Neuronal stem cell (in vitro differentiated cells): Measurements from ENCODE around the gene LSAMP.

ENCODE experiments used
- DNase-seq: peaks from one replicate; pipeline ENCODE4 v3.0.0-alpha.2; 2013; ENCODE audit warnings: low spot score
- H2AFZ ChIP-seq: one replicate; pipeline ENCODE4 v1.6.1; 2013; ENCODE audit warnings: mild to moderate bottlenecking, low read length, inconsistent platforms
- H2AK5ac ChIP-seq: 2 replicates; pipeline ENCODE4 v1.6.1; 2013; ENCODE audit warnings: low read depth, mild to moderate bottlenecking, inconsistent platforms, low read length, moderate library complexity, mixed read lengths
- H2BK120ac ChIP-seq: 2 replicates; pipeline ENCODE4 v1.6.1; 2013; ENCODE audit warnings: low read depth, mild to moderate bottlenecking, inconsistent platforms, low read length, moderate library complexity, mixed read lengths
- H2BK12ac ChIP-seq: one replicate; pipeline ENCODE4 v1.6.1; 2013; ENCODE audit warnings: low read length, inconsistent platforms
- H2BK15ac ChIP-seq: 2 replicates; pipeline ENCODE4 v1.6.1; 2013; ENCODE audit warnings: mild to moderate bottlenecking, low read length, inconsistent platforms, mixed read lengths
- H2BK5ac ChIP-seq: one replicate; pipeline ENCODE4 v1.6.1; 2013; ENCODE audit warnings: inconsistent platforms, mild to moderate bottlenecking, low read length, moderate library complexity
- H3K14ac ChIP-seq: one replicate; pipeline ENCODE4 v1.6.1; 2013; ENCODE audit warnings: low read length, inconsistent platforms
- H3K18ac ChIP-seq: 2 replicates; pipeline ENCODE4 v1.6.1; 2013; ENCODE audit warnings: low read length, inconsistent platforms
- H3K23ac ChIP-seq: 2 replicates; pipeline ENCODE4 v1.6.1; 2013; ENCODE audit warnings: low read depth, mild to moderate bottlenecking, mixed read lengths, low read length, inconsistent platforms; ENCODE audit not compliant: poor library complexity
- H3K27ac ChIP-seq: replicated peaks from 3 replicates; pipeline ENCODE4 v1.5.1; 2013; ENCODE audit warnings: low read length, inconsistent platforms
- H3K27me3 ChIP-seq, 3 experiments: 2 replicates each; pipeline ENCODE4 v1.6.1; 2013; ENCODE audit warnings: low read length in 3 of 3, mild to moderate bottlenecking in 2 of 3, inconsistent platforms in 1 of 3, low read depth in 1 of 3, mixed read lengths in 1 of 3, moderate library complexity in 1 of 3; ENCODE audit not compliant: control insufficient read depth in 3 of 3, insufficient read depth in 3 of 3
- H3K36me3 ChIP-seq, 2 donors: replicated peaks in 1 of 2; 2 replicates each; pipeline ENCODE4 v1.6.1; 2013; ENCODE audit warnings: low read length in 2 of 2; ENCODE audit not compliant: control insufficient read depth in 2 of 2, insufficient read depth in 2 of 2
- H3K4ac ChIP-seq: 2 replicates; pipeline ENCODE4 v1.6.1; 2013; ENCODE audit warnings: inconsistent platforms, mild to moderate bottlenecking, low read length, moderate library complexity
- H3K4me1 ChIP-seq, 2 donors: 1 replicate in 1 of 2; 2 replicates in 1 of 2; pipeline ENCODE4 v1.6.1; 2013; ENCODE audit warnings: low read length in 2 of 2, low read depth in 1 of 2; ENCODE audit not compliant: control insufficient read depth in 2 of 2, insufficient read depth in 1 of 2
- H3K4me2 ChIP-seq: one replicate; pipeline ENCODE4 v1.6.1; 2013; ENCODE audit warnings: mild to moderate bottlenecking, low read length, inconsistent platforms; ENCODE audit not compliant: insufficient read depth, poor library complexity, severe bottlenecking
- H3K4me3 ChIP-seq, 2 donors: 2 replicates each; pipeline ENCODE4 v1.5.1; 2013; ENCODE audit warnings: low read length in 2 of 2, mild to moderate bottlenecking in 2 of 2, inconsistent platforms in 1 of 2, moderate library complexity in 1 of 2
- H3K79me1 ChIP-seq: one replicate; pipeline ENCODE4 v1.6.1; 2013; ENCODE audit warnings: low read depth, mild to moderate bottlenecking, inconsistent platforms, low read length, moderate library complexity
- H3K9ac ChIP-seq: one replicate; pipeline ENCODE4 v1.6.1; 2013; ENCODE audit warnings: mild to moderate bottlenecking, low read depth, low read length, inconsistent platforms; ENCODE audit not compliant: poor library complexity
- H3K9me3 ChIP-seq, 2 donors: replicated peaks in 1 of 2; 2 replicates each; pipeline versions ENCODE3 to v1.6.1; 2013; ENCODE audit warnings: low read length in 2 of 2, mild to moderate bottlenecking in 2 of 2, inconsistent platforms in 1 of 2, low read depth in 1 of 2, mixed read lengths in 1 of 2, moderate library complexity in 1 of 2; ENCODE audit not compliant: control insufficient read depth in 2 of 2, insufficient read depth in 1 of 2
- H4K8ac ChIP-seq: one replicate; pipeline ENCODE4 v1.6.1; 2013; ENCODE audit warnings: low read depth, mild to moderate bottlenecking, inconsistent platforms, low read length, moderate library complexity
- H4K91ac ChIP-seq: one replicate; pipeline ENCODE4 v1.6.1; 2013; ENCODE audit warnings: low read length, low read depth, mild to moderate bottlenecking, inconsistent platforms; ENCODE audit not compliant: poor library complexity
- WGBS, 2 donors: extraction: QIAGEN DNeasy Blood & Tissue Kit; methylation state at CpG; one replicate each; pipeline ENCODE4 v1.1.7; 2013; ENCODE audit warnings: missing lambda C conversion rate in 2 of 2, mixed read lengths in 1 of 2; ENCODE audit not compliant: insufficient read length in 2 of 2, insufficient replicate concordance in 1 of 2; ENCODE audit errors: extremely low coverage in 2 of 2; 5-methylcytosine and 5-hydroxymethylcytosine counted together

Gene LSAMP

GRCh38 chr3:116281313-116282143, 163.8 kb downstream of the LSAMP start:
- Histone ChIP-seq H2BK12ac (no peak overlapping the region), H4K8ac (no peak overlapping the region), H2AK5ac (no peak overlapping the region), H3K23ac (no peak overlapping the region), H3K9me3 (no peaks in the 10 kb centered on the region), H3K79me1 (no peaks in the 10 kb centered on the region), H3K18ac (no peak overlapping the region), H3K4me1 (peaks cover 0 to 9% of the 10 kb centered on the region in 2 donors), H3K4me3 (no peak overlapping the region), H3K27ac (no peak overlapping the region), H2AFZ (no peak overlapping the region), H2BK120ac (no peak overlapping the region), H3K14ac (no peak overlapping the region), H3K9ac (no peak overlapping the region), H4K91ac (no peak overlapping the region), H3K4ac (no peak overlapping the region), H3K36me3 (no peaks in the 10 kb centered on the region), H3K27me3 (no peaks in the 10 kb centered on the region), H2BK5ac (no peak overlapping the region), H2BK15ac (no peak overlapping the region), H3K4me2 (no peak overlapping the region)
- DNase-seq: no peak
- WGBS, 2 donors: no CpG with 5 or more reads among the region's 4 CpGs

- H3K18ac ChIP-seq: no peak overlapping the region
- no peak overlapping the region for H3K27ac ChIP-seq
- no peak overlapping the region for H3K4me2 ChIP-seq
- no peak overlapping the region for H2BK120ac ChIP-seq
- no peak overlapping the region for H4K91ac ChIP-seq
- no peaks in the 10 kb centered on the region for H3K79me1 ChIP-seq
- H2AFZ ChIP-seq: no peak overlapping the region
- no peak overlapping the region for H2BK5ac ChIP-seq
- no peaks in the 10 kb centered on the region for H3K27me3 ChIP-seq
- no CpG with 5 or more reads among the region's 5 CpGs for WGBS, 2 donors
- DNase-seq: no peak
- H3K4me3 ChIP-seq: no peak overlapping the region
- H2BK12ac ChIP-seq: no peak overlapping the region
- H3K9me3 ChIP-seq: no peaks in the 10 kb centered on the region
- no peak overlapping the region for H2AK5ac ChIP-seq
- H2BK15ac ChIP-seq: no peak overlapping the region
- no peak overlapping the region for H3K23ac ChIP-seq
- no peak overlapping the region for H3K4ac ChIP-seq
- no peak overlapping the region for H4K8ac ChIP-seq
- H3K14ac ChIP-seq: no peak overlapping the region
- H3K4me1 ChIP-seq: peaks cover 0 to 9% of the 10 kb centered on the region in 2 donors
- no peaks in the 10 kb centered on the region for H3K36me3 ChIP-seq
- no peak overlapping the region for H3K9ac ChIP-seq
Observed at GRCh38 chr3:116280130-116280740, 165.1 kb downstream of the LSAMP start.

GRCh38 chr3:116276675-116277074, 168.6 kb downstream of the LSAMP start:
- no peaks in the 10 kb centered on the region for H3K9me3 ChIP-seq
- no peak overlapping the region for H3K27ac ChIP-seq
- H3K14ac ChIP-seq: no peak overlapping the region
- H3K4ac ChIP-seq: no peak overlapping the region
- H3K36me3 ChIP-seq: no peaks in the 10 kb centered on the region
- H3K4me2 ChIP-seq: no peak overlapping the region
- no peak overlapping the region for H2BK120ac ChIP-seq
- H3K4me3 ChIP-seq: no peak overlapping the region
- no peak overlapping the region for H4K91ac ChIP-seq
- no peak overlapping the region for H2BK5ac ChIP-seq
- H3K79me1 ChIP-seq: no peaks in the 10 kb centered on the region
- peaks cover 0 to 8% of the 10 kb centered on the region in 2 donors for H3K4me1 ChIP-seq
- H2AK5ac ChIP-seq: no peak overlapping the region
- no peak overlapping the region for H3K9ac ChIP-seq
- no peak overlapping the region for H3K18ac ChIP-seq
- H3K27me3 ChIP-seq: no peaks in the 10 kb centered on the region
- no CpG with 5 or more reads among the region's 3 CpGs for WGBS, 2 donors
- H2AFZ ChIP-seq: no peak overlapping the region
- H3K23ac ChIP-seq: no peak overlapping the region
- no peak for DNase-seq
- H4K8ac ChIP-seq: no peak overlapping the region
- H2BK15ac ChIP-seq: no peak overlapping the region
- H2BK12ac ChIP-seq: no peak overlapping the region

GRCh38 chr3:116270056-116270455, 175.2 kb downstream of the LSAMP start:
- H3K14ac ChIP-seq: no peak overlapping the region
- no peaks in the 10 kb centered on the region for H3K36me3 ChIP-seq
- H2BK120ac ChIP-seq: no peak overlapping the region
- H3K9ac ChIP-seq: no peak overlapping the region
- H3K4me2 ChIP-seq: no peak overlapping the region
- no CpG with 5 or more reads among the region's 2 CpGs for WGBS, 2 donors
- H4K8ac ChIP-seq: no peak overlapping the region
- H2BK12ac ChIP-seq: no peak overlapping the region
- no peaks in the 10 kb centered on the region for H3K9me3 ChIP-seq
- no peak overlapping the region for H2AFZ ChIP-seq
- no peak overlapping the region for H2BK5ac ChIP-seq
- no peak overlapping the region for H4K91ac ChIP-seq
- H3K27ac ChIP-seq: no peak overlapping the region
- no peak for DNase-seq
- H3K27me3 ChIP-seq: no peaks in the 10 kb centered on the region
- no peak overlapping the region for H3K4me3 ChIP-seq
- H2BK15ac ChIP-seq: no peak overlapping the region
- no peaks in the 10 kb centered on the region for H3K79me1 ChIP-seq
- H2AK5ac ChIP-seq: no peak overlapping the region
- no peak overlapping the region for H3K18ac ChIP-seq
- H3K23ac ChIP-seq: no peak overlapping the region
- H3K4me1 ChIP-seq: peaks cover 1 to 12% of the 10 kb centered on the region in 2 donors
- no peak overlapping the region for H3K4ac ChIP-seq
